Trophoblast cell (in vitro differentiated cells and primary cell): ENCODE data around the gene KIF14.

ENCODE experiments used
- DNase-seq, 2 donors: peaks; one replicate each; pipeline ENCODE4 v3.0.0-alpha.2; 2016
- H2AFZ ChIP-seq: 2 replicates; pipeline ENCODE4 v1.6.1; 2013; ENCODE audit warnings: low read length, moderate library complexity, mild to moderate bottlenecking; ENCODE audit not compliant: insufficient read depth, poor library complexity
- H2AK5ac ChIP-seq: 2 replicates; pipeline ENCODE4 v1.6.1; 2013; ENCODE audit warnings: mild to moderate bottlenecking, low read length
- H2BK120ac ChIP-seq: 2 replicates; pipeline ENCODE4 v1.6.1; 2013; ENCODE audit warnings: low read length, mild to moderate bottlenecking, moderate library complexity; ENCODE audit not compliant: insufficient read depth, poor library complexity
- H2BK12ac ChIP-seq: 2 replicates; pipeline ENCODE4 v1.6.1; 2013; ENCODE audit warnings: mild to moderate bottlenecking, low read length, moderate library complexity
- H2BK5ac ChIP-seq: 2 replicates; pipeline ENCODE4 v1.6.1; 2013; ENCODE audit warnings: low read length, low read depth, moderate library complexity, mild to moderate bottlenecking; ENCODE audit not compliant: poor library complexity
- H3K14ac ChIP-seq: 2 replicates; pipeline ENCODE4 v1.6.1; 2013; ENCODE audit warnings: mild to moderate bottlenecking, low read length
- H3K18ac ChIP-seq: 2 replicates; pipeline ENCODE4 v1.6.1; 2013; ENCODE audit warnings: mild to moderate bottlenecking, low read length
- H3K23ac ChIP-seq: 2 replicates; pipeline ENCODE4 v1.6.1; 2013; ENCODE audit warnings: low read length
- H3K27ac ChIP-seq: 2 replicates; pipeline ENCODE4 v1.5.1; 2013; ENCODE audit warnings: low read depth, mild to moderate bottlenecking, inconsistent platforms, low read length, moderate library complexity
- H3K27me3 ChIP-seq: 2 replicates; pipeline ENCODE4 v1.6.1; 2013; ENCODE audit warnings: inconsistent platforms, mild to moderate bottlenecking, low read length, moderate library complexity; ENCODE audit not compliant: insufficient read depth
- H3K36me3 ChIP-seq, 2 experiments: 1 replicate in 1 of 2; 2 replicates in 1 of 2; pipeline ENCODE4 v1.6.1; 2013; ENCODE audit warnings: low read length in 2 of 2, mild to moderate bottlenecking in 2 of 2, moderate library complexity in 1 of 2; ENCODE audit not compliant: insufficient read depth in 2 of 2, control insufficient read depth in 1 of 2
- H3K4ac ChIP-seq: 2 replicates; pipeline ENCODE4 v1.6.1; 2013; ENCODE audit warnings: low read depth, mild to moderate bottlenecking, low read length, moderate library complexity
- H3K4me1 ChIP-seq, 2 experiments: 1 replicate in 1 of 2; 2 replicates in 1 of 2; pipeline ENCODE4 v1.6.1; 2013; ENCODE audit warnings: low read length in 2 of 2, mild to moderate bottlenecking in 2 of 2, moderate library complexity in 1 of 2; ENCODE audit not compliant: insufficient read depth in 2 of 2, control insufficient read depth in 1 of 2
- H3K4me2 ChIP-seq: 2 replicates; pipeline ENCODE4 v1.6.1; 2013; ENCODE audit warnings: inconsistent platforms, mild to moderate bottlenecking, low read length, moderate library complexity
- H3K4me3 ChIP-seq: 2 replicates; pipeline ENCODE4 v1.5.1; 2013; ENCODE audit warnings: mild to moderate bottlenecking, low read depth, low read length, inconsistent platforms
- H3K79me1 ChIP-seq: one replicate; pipeline ENCODE4 v1.6.1; 2013; ENCODE audit warnings: low read length
- H3K79me2 ChIP-seq: 2 replicates; pipeline ENCODE4 v1.6.1; 2013; ENCODE audit warnings: low read length, mild to moderate bottlenecking; ENCODE audit not compliant: control insufficient read depth, insufficient read depth, poor library complexity
- H3K9ac ChIP-seq: 2 replicates; pipeline ENCODE4 v1.6.1; 2013; ENCODE audit warnings: mild to moderate bottlenecking, low read length
- H3K9me3 ChIP-seq: 2 replicates; pipeline ENCODE4 v1.6.1; 2013; ENCODE audit warnings: low read depth, mild to moderate bottlenecking, control low read depth, inconsistent platforms, low read length; ENCODE audit not compliant: insufficient read depth
- H4K12ac ChIP-seq: 2 replicates; pipeline ENCODE4 v1.6.1; 2013; ENCODE audit warnings: low read depth, mild to moderate bottlenecking, low read length, moderate library complexity
- H4K8ac ChIP-seq: 2 replicates; pipeline ENCODE4 v1.6.1; 2013; ENCODE audit warnings: low read depth, mild to moderate bottlenecking, low read length, moderate library complexity
- H4K91ac ChIP-seq: one replicate; pipeline ENCODE4 v1.6.1; 2013; ENCODE audit warnings: low read depth, mild to moderate bottlenecking, low read length, moderate library complexity
- WGBS: extraction: QIAGEN DNeasy Blood & Tissue Kit; methylation state at CpG from one replicate; pipeline ENCODE4 v1.1.7; 2013; ENCODE audit warnings: missing lambda C conversion rate; ENCODE audit not compliant: insufficient read length, insufficient coverage; ENCODE audit errors: extremely low coverage; 5-methylcytosine and 5-hydroxymethylcytosine counted together

KIF14 gene

GRCh38 chr1:200646515-200646914 lies 26.0 kb upstream of the KIF14 start:
- Histone ChIP-seq H2AK5ac (no peak overlapping the region), H3K27ac (no peak overlapping the region), H3K9me3 (no peaks in the 10 kb centered on the region), H4K91ac (no peak overlapping the region), H3K23ac (no peak overlapping the region), H3K14ac (no peak overlapping the region), H3K18ac (no peak overlapping the region), H2BK5ac (no peak overlapping the region), H2BK120ac (no peak overlapping the region), H4K12ac (no peak overlapping the region), H3K4me2 (no peak overlapping the region), H3K79me1 (peaks cover 7% of the 10 kb centered on the region), H2AFZ (no peak overlapping the region), H2BK12ac (no peak overlapping the region), H3K79me2 (no peaks in the 10 kb centered on the region), H4K8ac (no peak overlapping the region), H3K36me3 (peaks cover 10 to 15% of the 10 kb centered on the region in 2 experiments), H3K4me1 (peaks cover 2 to 5% of the 10 kb centered on the region in 2 experiments), H3K4ac (no peak overlapping the region), H3K27me3 (no peaks in the 10 kb centered on the region), H3K4me3 (no peak overlapping the region), H3K9ac (no peak overlapping the region)
- DNase-seq = no peak
- no CpG with 5 or more reads among the region's 4 CpGs for WGBS

GRCh38 chr1:200644021-200644420 lies 23.5 kb upstream of the KIF14 start:
- Histone ChIP-seq H3K18ac (no peak overlapping the region), H4K12ac (no peak overlapping the region), H2BK12ac (no peak overlapping the region), H3K27ac (no peak overlapping the region), H2AK5ac (no peak overlapping the region), H3K36me3 (peaks cover 8 to 13% of the 10 kb centered on the region in 2 experiments), H2AFZ (no peak overlapping the region), H3K27me3 (no peaks in the 10 kb centered on the region), H2BK120ac (no peak overlapping the region), H4K8ac (no peak overlapping the region), H3K9me3 (no peaks in the 10 kb centered on the region), H3K23ac (no peak overlapping the region), H3K4me3 (no peak overlapping the region), H3K4ac (no peak overlapping the region), H3K4me2 (no peak overlapping the region), H3K79me1 (peaks cover 9% of the 10 kb centered on the region), H3K79me2 (no peaks in the 10 kb centered on the region), H3K9ac (no peak overlapping the region), H2BK5ac (no peak overlapping the region), H3K4me1 (peaks cover 2 to 9% of the 10 kb centered on the region in 2 experiments), H4K91ac (no peak overlapping the region), H3K14ac (no peak overlapping the region)
- no peak for DNase-seq

GRCh38 chr1:200642481-200642880 lies 21.9 kb upstream of the KIF14 start:
- H3K9me3 ChIP-seq = no peaks in the 10 kb centered on the region
- no peaks in the 10 kb centered on the region for H3K79me2 ChIP-seq
- WGBS = no CpG with 5 or more reads among the region's 6 CpGs

DNA sequence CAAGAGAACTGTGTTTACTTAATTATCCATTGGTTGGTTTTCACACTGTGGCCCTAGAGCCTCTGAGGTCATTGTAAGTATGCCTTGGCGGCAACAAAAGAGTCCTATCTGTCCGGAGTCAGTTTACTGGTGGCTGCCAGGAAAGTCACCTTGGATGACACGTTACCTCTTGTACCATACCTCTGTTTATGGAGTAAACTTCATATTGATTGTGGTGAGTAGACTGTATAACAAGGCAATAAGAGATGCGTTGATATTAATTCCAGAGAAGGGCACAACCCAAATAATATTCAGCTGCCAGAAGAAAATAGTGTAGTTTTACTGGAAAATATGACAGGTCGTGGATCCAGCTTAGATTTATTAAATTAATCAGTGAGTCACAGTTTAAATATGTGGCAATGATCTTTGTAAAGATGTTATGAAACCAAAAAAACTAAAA lies 20.4 kb upstream of the KIF14 start:
- no peak overlapping the region for H3K23ac ChIP-seq
- no peak overlapping the region for H3K18ac ChIP-seq
- WGBS = no CpG with 5 or more reads among the region's 5 CpGs

More at GRCh38 chr1:200642481-200642880, 21.9 kb upstream of the KIF14 start:
- Histone ChIP-seq H3K4me1 (peaks cover 2 to 9% of the 10 kb centered on the region in 2 experiments), H3K36me3 (peaks cover 3 to 5% of the 10 kb centered on the region in 2 experiments), H3K4me2 (no peak overlapping the region), H3K4ac (no peak overlapping the region), H3K27me3 (no peaks in the 10 kb centered on the region), H3K9ac (no peak overlapping the region), H4K12ac (no peak overlapping the region), H3K4me3 (no peak overlapping the region), H3K18ac (no peak overlapping the region), H4K91ac (peak overlapping the region; percentile 84), H3K79me1 (peaks cover 9% of the 10 kb centered on the region), H2AK5ac (no peak overlapping the region), H2BK5ac (peak overlapping the region; percentile 83), H4K8ac (peak overlapping the region; percentile 58), H3K14ac (no peak overlapping the region), H2BK120ac (peak overlapping the region; percentile 83), H2BK12ac (no peak overlapping the region), H2AFZ (no peak overlapping the region), H3K23ac (no peak overlapping the region), H3K27ac (peak overlapping the region; percentile 92)
- peak; percentile 53 to 77 for DNase-seq

More for the DNA sequence above, 20.4 kb upstream of the KIF14 start:
- Histone ChIP-seq H4K12ac (no peak overlapping the region), H4K8ac (no peak overlapping the region), H3K4ac (no peak overlapping the region), H3K9ac (no peak overlapping the region), H3K9me3 (no peaks in the 10 kb centered on the region), H3K4me1 (peaks cover 2 to 9% of the 10 kb centered on the region in 2 experiments), H2BK120ac (peak overlapping the region; percentile 86), H2BK12ac (peak overlapping the region; percentile 49), H3K36me3 (peaks cover under 1 to 1% of the 10 kb centered on the region in 2 experiments), H3K27me3 (no peaks in the 10 kb centered on the region), H2AFZ (no peak overlapping the region), H2BK5ac (peak overlapping the region; percentile 63), H3K27ac (peak overlapping the region; percentile 53), H4K91ac (no peak overlapping the region), H3K79me2 (no peaks in the 10 kb centered on the region), H3K14ac (peak overlapping the region; percentile 56), H3K79me1 (peaks cover 9% of the 10 kb centered on the region), H2AK5ac (no peak overlapping the region), H3K4me3 (no peak overlapping the region), H3K4me2 (no peak overlapping the region)
- peak in 1 of 2 donors; percentile 34 for DNase-seq
